ENCODE results near the gene ACSM6. TPM values are rescaled to one million over a fixed set of nuclear protein-coding genes. Genes with fewer than 3 reads are reported as not detected.

ACSM6 gene
- total and polyA plus RNA-seq, 8 donors: 0.51 to 4.3 (median 1.6) TPM

DNA sequence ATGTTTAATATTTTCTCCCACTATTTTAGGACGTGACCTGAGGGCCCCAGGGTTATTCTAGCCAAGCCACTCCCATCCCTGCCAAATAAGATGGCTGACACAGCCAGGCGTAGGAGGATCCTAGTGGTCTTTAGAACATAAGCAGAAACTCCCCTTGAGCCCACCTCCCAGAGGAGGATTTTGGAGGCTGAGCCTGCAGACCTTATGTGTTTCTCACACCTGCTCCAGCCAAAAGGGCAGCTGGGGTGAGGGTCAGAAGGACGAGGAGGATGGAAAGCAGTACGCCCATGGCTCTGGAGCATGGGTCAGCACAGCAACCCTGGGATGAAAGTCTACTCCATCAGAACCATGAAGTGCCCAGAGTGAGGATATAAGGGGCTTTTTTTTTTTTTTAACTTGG lies 56.8 kb downstream of the ACSM6 start:
- H3K27me3 ChIP-seq: no peaks in the 10 kb centered on the region
- ATAC-seq (no peak), FAIRE-seq (no peak), DNase-seq (no peak)
- H3K9me3 ChIP-seq: no peaks in the 10 kb centered on the region
- WGBS, 2 donors: 85 to 87% methylated on average over 4 of the region's 4 CpGs
- peaks cover 0 to 17% (median 0%) of the 10 kb centered on the region in 3 donors for H3K4me1 ChIP-seq
- H3K27ac ChIP-seq: no peak overlapping the region
- TF ChIP-seq, protein P1, sequence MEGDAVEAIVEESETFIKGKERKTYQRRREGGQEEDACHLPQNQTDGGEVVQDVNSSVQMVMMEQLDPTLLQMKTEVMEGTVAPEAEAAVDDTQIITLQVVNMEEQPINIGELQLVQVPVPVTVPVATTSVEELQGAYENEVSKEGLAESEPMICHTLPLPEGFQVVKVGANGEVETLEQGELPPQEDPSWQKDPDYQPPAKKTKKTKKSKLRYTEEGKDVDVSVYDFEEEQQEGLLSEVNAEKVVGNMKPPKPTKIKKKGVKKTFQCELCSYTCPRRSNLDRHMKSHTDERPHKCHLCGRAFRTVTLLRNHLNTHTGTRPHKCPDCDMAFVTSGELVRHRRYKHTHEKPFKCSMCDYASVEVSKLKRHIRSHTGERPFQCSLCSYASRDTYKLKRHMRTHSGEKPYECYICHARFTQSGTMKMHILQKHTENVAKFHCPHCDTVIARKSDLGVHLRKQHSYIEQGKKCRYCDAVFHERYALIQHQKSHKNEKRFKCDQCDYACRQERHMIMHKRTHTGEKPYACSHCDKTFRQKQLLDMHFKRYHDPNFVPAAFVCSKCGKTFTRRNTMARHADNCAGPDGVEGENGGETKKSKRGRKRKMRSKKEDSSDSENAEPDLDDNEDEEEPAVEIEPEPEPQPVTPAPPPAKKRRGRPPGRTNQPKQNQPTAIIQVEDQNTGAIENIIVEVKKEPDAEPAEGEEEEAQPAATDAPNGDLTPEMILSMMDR (IDR thresholded peaks at IDR 0.05): no peak
- no peaks in the 10 kb centered on the region for H3K36me3 ChIP-seq
- H3K4me3 ChIP-seq: no peak overlapping the region
- intact Hi-C loops (cut with DNase I): no loop called here

DNA sequence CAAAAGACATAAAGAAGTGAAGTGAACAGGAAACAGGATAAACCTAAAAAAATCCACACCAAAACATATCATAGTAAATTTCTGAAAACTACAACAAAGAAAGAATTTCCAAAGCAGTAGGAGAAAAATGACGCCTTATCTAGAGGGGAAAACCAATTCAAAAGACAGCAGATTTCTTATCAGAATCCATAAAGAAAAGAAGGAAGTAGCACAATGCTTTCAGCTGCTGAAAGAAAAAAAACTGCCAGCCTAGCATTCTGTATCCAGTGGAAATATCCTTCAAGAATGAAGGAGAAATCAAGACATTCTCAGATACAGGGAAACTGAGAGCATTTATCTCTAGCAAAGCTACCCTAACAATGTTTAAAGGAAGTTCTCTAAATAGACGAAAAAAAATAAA lies 59.0 kb downstream of the ACSM6 start:
- WGBS, 2 donors: 73 to 84% methylated on average over 2 of the region's 2 CpGs
- Histone ChIP-seq H3K4me3 (no peak overlapping the region), H3K36me3 (peaks cover 0 to 9% (median 0%) of the 10 kb centered on the region in 3 donors), H3K27ac (no peak overlapping the region), H3K4me1 (peaks cover 0 to 5% (median 0%) of the 10 kb centered on the region in 3 donors), H3K27me3 (no peaks in the 10 kb centered on the region), H3K9me3 (no peaks in the 10 kb centered on the region)
- DNase-seq (no peak), FAIRE-seq (no peak), ATAC-seq (no peak)
- TF ChIP-seq, protein P1 (IDR thresholded peaks at IDR 0.05): no peak
- intact Hi-C loops (cut with DNase I): no loop called here

DNA sequence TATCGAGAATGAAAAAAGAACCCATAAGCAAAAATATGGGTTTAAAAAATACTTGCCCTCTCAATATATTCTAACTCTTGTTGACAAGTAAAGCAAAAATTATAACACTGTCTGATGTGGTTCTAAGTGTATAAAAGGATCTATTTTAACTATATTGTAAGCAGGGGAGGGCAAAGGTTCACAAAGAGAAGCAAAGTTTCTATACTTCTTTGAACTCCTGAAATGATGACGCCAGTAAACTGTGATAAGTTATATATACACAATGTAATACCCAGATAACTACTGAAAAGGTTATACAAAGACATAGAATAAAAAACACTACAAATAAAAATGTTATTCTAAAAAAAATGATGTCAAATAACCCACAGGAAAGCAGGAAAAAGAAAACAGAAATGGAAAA lies 59.6 kb downstream of the ACSM6 start:
- no peak overlapping the region for H3K4me3 ChIP-seq
- H3K27me3 ChIP-seq: no peaks in the 10 kb centered on the region
- H3K36me3 ChIP-seq: peaks cover 0 to 14% (median 0%) of the 10 kb centered on the region in 3 donors
- ATAC-seq (no peak), DNase-seq (no peak), FAIRE-seq (no peak)
- intact Hi-C loops (cut with DNase I): no loop called here
- TF ChIP-seq, protein P1 (IDR thresholded peaks at IDR 0.05): no peak
- H3K4me1 ChIP-seq: peaks cover 0 to 4% (median 0%) of the 10 kb centered on the region in 3 donors
- H3K27ac ChIP-seq: no peak overlapping the region
- 77 to 80% methylated on average over 2 of the region's 2 CpGs for WGBS, 2 donors
- no peaks in the 10 kb centered on the region for H3K9me3 ChIP-seq

DNA sequence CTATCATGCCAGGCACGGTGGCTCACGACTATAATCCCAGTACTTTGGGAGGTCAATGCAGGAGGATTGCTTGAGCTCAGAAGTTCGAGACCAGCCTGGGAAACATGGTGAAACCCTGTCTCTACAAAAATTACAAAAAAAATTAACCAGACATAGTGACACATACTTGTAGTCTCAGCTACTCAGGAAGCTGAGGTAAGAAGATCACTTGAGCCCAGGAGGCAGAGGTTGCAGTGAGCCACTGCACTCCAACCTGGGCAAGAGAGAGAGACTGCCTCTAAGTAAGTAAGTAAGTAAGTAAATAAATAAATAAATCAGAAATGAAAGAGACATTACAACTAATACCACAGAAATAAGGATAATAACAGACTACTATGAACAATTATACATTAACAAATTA lies 60.6 kb downstream of the ACSM6 start:
- no peak overlapping the region for H3K4me3 ChIP-seq
- peaks cover 0 to 4% (median 0%) of the 10 kb centered on the region in 3 donors for H3K4me1 ChIP-seq
- intact Hi-C loops (cut with DNase I): no loop called here
- 84% methylated on average over 3 of the region's 3 CpGs for WGBS, 2 donors
- FAIRE-seq (no peak), DNase-seq (no peak), ATAC-seq (no peak)
- H3K36me3 ChIP-seq: peaks cover 0 to 18% (median 0%) of the 10 kb centered on the region in 3 donors
- H3K27me3 ChIP-seq: no peaks in the 10 kb centered on the region
- no peaks in the 10 kb centered on the region for H3K9me3 ChIP-seq
- TF ChIP-seq, protein P1 (IDR thresholded peaks at IDR 0.05): no peak
- H3K27ac ChIP-seq: no peak overlapping the region

DNA sequence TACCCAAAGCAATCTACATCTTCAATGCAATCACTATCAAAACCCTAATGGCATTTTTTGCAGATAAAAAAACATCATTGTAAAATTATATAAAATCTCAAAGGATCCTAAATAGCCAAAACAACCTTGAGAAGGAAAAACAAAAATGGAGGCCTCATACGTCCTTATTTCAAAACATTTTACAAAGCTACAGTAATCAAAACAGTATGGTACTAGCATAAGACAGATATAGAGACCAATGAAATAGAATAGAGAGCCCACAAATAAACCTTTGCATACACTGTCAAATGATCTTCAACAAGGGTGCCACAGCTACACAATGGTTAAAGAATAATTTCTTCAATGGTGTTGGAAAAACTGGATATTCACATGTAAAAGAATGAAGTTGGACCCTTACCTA lies 62.2 kb downstream of the ACSM6 start:
- TF ChIP-seq, protein P1 (IDR thresholded peaks at IDR 0.05): no peak
- Histone ChIP-seq H3K27me3 (no peaks in the 10 kb centered on the region), H3K9me3 (no peaks in the 10 kb centered on the region), H3K36me3 (peaks cover 0 to 18% (median 0%) of the 10 kb centered on the region in 3 donors), H3K4me1 (peaks cover 0 to 12% (median 0%) of the 10 kb centered on the region in 3 donors), H3K4me3 (no peak overlapping the region), H3K27ac (no peak overlapping the region)
- intact Hi-C loops (cut with DNase I): no loop called here
- FAIRE-seq (no peak), DNase-seq (no peak), ATAC-seq (no peak)
- 92 to 97% methylated on average over 1 of the region's 1 CpG for WGBS, 2 donors

Measured in pancreas (tissue), 10 donors.